Measurements from ENCODE around the gene KCNJ16. TPM values are rescaled to one million over a fixed set of nuclear protein-coding genes. Genes with fewer than 3 reads are reported as not detected.

The KCNJ16 gene
- total RNA-seq, 1 experiment from 2014 or later: 9.3 TPM

DNA sequence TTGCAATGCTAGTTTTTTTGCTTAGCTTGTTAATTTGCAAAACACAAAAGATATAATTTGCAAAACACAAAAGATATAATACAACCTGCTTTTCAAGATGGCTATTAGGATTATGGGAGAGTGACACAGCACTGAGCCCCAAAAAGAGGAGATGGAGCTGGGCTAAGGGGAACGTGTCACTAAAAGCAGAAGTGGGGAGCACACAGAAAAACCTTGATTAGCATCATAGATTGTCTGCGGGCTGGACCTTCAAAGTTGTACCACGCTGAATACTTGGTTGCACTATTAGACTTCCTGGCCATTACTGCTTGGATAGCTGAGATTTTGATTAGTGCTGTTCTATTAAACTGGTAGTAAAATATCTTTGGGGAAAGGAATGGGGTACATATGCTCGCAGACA lies 36.2 kb downstream of the KCNJ16 start:
- H3K36me3 Mint-ChIP-seq (ENCODE audit: insufficient read depth, unreplicated experiment): peaks cover 6% of the 10 kb centered on the region
- no peaks in the 10 kb centered on the region for H3K27me3 ChIP-seq (replicated peaks; ENCODE audit: control insufficient read depth, insufficient read depth, low read length)
- H3K36me3 ChIP-seq (ENCODE audit: control insufficient read depth, insufficient read depth, low read length): no peaks in the 10 kb centered on the region
- no peaks in the 10 kb centered on the region for H3K27me3 Mint-ChIP-seq (ENCODE audit: insufficient read depth, unreplicated experiment)
- no peak overlapping the region for H3K4me3 ChIP-seq (ENCODE audit: low read depth, low read length)
- TF ChIP-seq, protein P1, sequence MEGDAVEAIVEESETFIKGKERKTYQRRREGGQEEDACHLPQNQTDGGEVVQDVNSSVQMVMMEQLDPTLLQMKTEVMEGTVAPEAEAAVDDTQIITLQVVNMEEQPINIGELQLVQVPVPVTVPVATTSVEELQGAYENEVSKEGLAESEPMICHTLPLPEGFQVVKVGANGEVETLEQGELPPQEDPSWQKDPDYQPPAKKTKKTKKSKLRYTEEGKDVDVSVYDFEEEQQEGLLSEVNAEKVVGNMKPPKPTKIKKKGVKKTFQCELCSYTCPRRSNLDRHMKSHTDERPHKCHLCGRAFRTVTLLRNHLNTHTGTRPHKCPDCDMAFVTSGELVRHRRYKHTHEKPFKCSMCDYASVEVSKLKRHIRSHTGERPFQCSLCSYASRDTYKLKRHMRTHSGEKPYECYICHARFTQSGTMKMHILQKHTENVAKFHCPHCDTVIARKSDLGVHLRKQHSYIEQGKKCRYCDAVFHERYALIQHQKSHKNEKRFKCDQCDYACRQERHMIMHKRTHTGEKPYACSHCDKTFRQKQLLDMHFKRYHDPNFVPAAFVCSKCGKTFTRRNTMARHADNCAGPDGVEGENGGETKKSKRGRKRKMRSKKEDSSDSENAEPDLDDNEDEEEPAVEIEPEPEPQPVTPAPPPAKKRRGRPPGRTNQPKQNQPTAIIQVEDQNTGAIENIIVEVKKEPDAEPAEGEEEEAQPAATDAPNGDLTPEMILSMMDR (IDR thresholded peaks at IDR 0.05; ENCODE audit: insufficient read depth in 1 of 2, low read depth in 1 of 2, low read length in 1 of 2, severe bottlenecking in 1 of 2, unreplicated experiment in 1 of 2): no peak
- no peaks in the 10 kb centered on the region for H3K4me1 ChIP-seq
- intact Hi-C loops (cut with micrococcal nuclease; ENCODE audit: unreplicated experiment): no loop called here
- H3K4me3 Mint-ChIP-seq (ENCODE audit: unreplicated experiment): no peak overlapping the region
- no peak overlapping the region for H3K27ac Mint-ChIP-seq (ENCODE audit: unreplicated experiment)
- no peaks in the 10 kb centered on the region for H3K4me1 Mint-ChIP-seq (ENCODE audit: low read depth, unreplicated experiment)
- no TSS peak for BruUV-seq (replicated peaks)
- CTCF ChIA-PET: no interaction called here
- H3K9me3 ChIP-seq: no peaks in the 10 kb centered on the region
- no peak for DNase-seq
- POLR2A ChIA-PET: no interaction called here
- H3K9me3 Mint-ChIP-seq (ENCODE audit: unreplicated experiment): no peaks in the 10 kb centered on the region

- no TSS peak for BruUV-seq (replicated peaks)
- H3K4me3 ChIP-seq (ENCODE audit: low read depth, low read length): no peak overlapping the region
- ChIA-PET CTCF (no interaction called here), POLR2A (no interaction called here)
- H3K4me3 Mint-ChIP-seq (ENCODE audit: unreplicated experiment): no peak overlapping the region
- no peaks in the 10 kb centered on the region for H3K27me3 ChIP-seq (replicated peaks; ENCODE audit: control insufficient read depth, insufficient read depth, low read length)
- no peak overlapping the region for H3K27ac Mint-ChIP-seq (ENCODE audit: unreplicated experiment)
- peaks cover 5% of the 10 kb centered on the region; the same call in 1 of the 2 replicates for H3K9me3 ChIP-seq
- intact Hi-C loops (cut with micrococcal nuclease; ENCODE audit: unreplicated experiment): no loop called here
- H3K9me3 Mint-ChIP-seq (ENCODE audit: unreplicated experiment): no peaks in the 10 kb centered on the region
- H3K4me1 Mint-ChIP-seq (ENCODE audit: low read depth, unreplicated experiment): no peaks in the 10 kb centered on the region
- DNase-seq: no peak
- TF ChIP-seq, protein P1 (IDR thresholded peaks at IDR 0.05; ENCODE audit: insufficient read depth in 1 of 2, low read depth in 1 of 2, low read length in 1 of 2, severe bottlenecking in 1 of 2, unreplicated experiment in 1 of 2): no peak
- H3K36me3 Mint-ChIP-seq (ENCODE audit: insufficient read depth, unreplicated experiment): peaks cover 16% of the 10 kb centered on the region
- H3K27me3 Mint-ChIP-seq (ENCODE audit: insufficient read depth, unreplicated experiment): no peaks in the 10 kb centered on the region
- peaks cover 5% of the 10 kb centered on the region; the same call in 1 of the 2 replicates for H3K4me1 ChIP-seq
- H3K36me3 ChIP-seq (ENCODE audit: control insufficient read depth, insufficient read depth, low read length): no peaks in the 10 kb centered on the region
These were observed 39.4 kb downstream of the KCNJ16 start for GRCh38 chr17:70114405-70114804.

DNA sequence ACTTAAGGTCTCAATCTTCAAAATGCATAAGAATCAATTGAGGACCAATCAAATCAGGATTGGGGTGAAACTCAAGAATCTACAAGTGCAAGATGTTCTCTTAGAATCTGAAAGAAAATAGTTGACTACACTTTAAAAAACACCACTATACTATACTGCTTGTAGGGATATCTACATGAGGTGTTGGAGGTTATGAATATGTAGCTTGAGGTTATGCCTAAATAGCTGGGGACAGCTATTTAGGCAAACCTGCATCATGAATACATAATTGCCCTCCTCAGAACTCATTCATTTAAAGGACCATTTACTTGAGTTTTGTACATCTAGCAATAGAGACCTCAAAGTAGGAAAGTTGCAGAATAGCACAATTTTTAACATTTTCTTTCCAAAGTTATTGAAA lies 40.1 kb downstream of the KCNJ16 start:
- H3K27me3 Mint-ChIP-seq (ENCODE audit: insufficient read depth, unreplicated experiment): no peaks in the 10 kb centered on the region

More for the DNA sequence above, 40.1 kb downstream of the KCNJ16 start:
- no peak overlapping the region for H3K27ac Mint-ChIP-seq (ENCODE audit: unreplicated experiment)
- Histone ChIP-seq H3K36me3 (ENCODE audit: control insufficient read depth, insufficient read depth, low read length) (no peaks in the 10 kb centered on the region), H3K4me1 (peaks cover 5% of the 10 kb centered on the region; the same call in 1 of the 2 replicates), H3K9me3 (peaks cover 5% of the 10 kb centered on the region; the same call in 1 of the 2 replicates), H3K27me3 (replicated peaks; ENCODE audit: control insufficient read depth, insufficient read depth, low read length) (no peaks in the 10 kb centered on the region), H3K4me3 (ENCODE audit: low read depth, low read length) (no peak overlapping the region)
- peaks cover 5% of the 10 kb centered on the region for H3K9me3 Mint-ChIP-seq (ENCODE audit: unreplicated experiment)
- DNase-seq: no peak
- TF ChIP-seq, protein P1 (IDR thresholded peaks at IDR 0.05; ENCODE audit: insufficient read depth in 1 of 2, low read depth in 1 of 2, low read length in 1 of 2, severe bottlenecking in 1 of 2, unreplicated experiment in 1 of 2): no peak
- POLR2A ChIA-PET: no interaction called here
- CTCF ChIA-PET: no interaction called here
- H3K4me1 Mint-ChIP-seq (ENCODE audit: low read depth, unreplicated experiment): no peaks in the 10 kb centered on the region
- intact Hi-C loops (cut with micrococcal nuclease; ENCODE audit: unreplicated experiment): no loop called here
- peaks cover 16% of the 10 kb centered on the region for H3K36me3 Mint-ChIP-seq (ENCODE audit: insufficient read depth, unreplicated experiment)
- no peak overlapping the region for H3K4me3 Mint-ChIP-seq (ENCODE audit: unreplicated experiment)
- no TSS peak for BruUV-seq (replicated peaks)
